Activated CD4-positive, CD25-positive, alpha-beta regulatory T cell (primary cell): ENCODE measurements around the gene PDE9A.
"Not testable (repeated sequence)": the region's sequence is repeated elsewhere in the genome, so short reads cannot be mapped to it uniquely, and the experiment has no call there.

ENCODE experiments used
- DNase-seq, 4 experiments: peaks; one replicate each; lab custom pipeline; 2025; lab: John Stamatoyannopoulos, UW

Gene PDE9A

DNA sequence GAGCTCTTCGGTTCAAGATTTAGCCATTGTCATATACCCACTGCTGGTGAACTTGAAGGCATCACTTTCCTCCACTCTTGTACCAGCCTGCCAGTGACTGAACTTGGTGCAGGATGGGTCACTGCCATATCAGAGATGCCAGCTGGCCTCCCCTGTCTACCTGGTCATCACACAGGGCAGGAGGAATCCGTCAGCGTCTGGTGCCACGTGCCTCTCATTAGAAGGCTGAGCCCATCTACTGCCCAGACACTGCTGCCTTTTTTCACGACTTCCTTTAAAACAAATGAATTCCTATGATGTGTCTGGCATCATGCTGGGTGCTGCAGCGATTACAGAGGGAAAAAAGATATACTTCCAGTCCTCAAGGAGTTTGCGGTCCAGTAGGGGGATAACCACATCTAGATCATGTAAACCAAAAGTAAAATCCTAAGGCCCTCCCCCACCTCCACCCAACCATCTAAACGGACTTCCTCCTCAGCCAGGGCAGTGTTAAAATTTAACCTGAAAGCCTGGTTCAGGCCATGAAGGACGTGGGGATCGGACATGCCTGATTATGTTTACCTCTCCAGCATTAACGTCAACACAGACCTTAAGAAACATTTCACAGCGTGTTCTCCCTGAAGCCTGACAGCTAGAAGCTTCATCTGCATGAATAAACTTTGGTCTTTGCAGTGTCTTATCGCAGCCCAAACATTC is 29.2 kb upstream of the PDE9A start:
- no peak for DNase-seq

DNA sequence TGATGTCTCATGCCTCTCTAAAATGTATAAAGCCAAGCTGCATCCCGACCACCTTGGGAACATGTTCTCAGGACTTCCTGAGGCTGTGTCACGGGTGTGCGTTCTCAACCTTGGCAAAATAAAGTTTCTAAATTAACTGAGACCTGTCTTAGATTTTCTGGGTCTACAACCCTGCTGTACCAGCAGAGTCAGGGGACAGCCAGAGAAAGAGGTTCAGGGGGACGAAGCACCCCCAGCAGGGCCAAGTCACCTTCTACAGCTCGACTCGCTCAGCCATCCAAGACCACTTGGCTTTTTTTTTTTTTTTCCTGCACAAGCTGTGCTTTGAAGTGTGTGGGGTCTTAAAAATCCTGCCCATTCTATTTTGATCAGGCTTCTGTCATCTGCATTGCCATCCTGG is 28.5 kb upstream of the PDE9A start:
- no peak for DNase-seq

- DNase-seq, result no peak
These were observed 27.2 kb upstream of the PDE9A start for GRCh38 chr21:42626171-42626570.

- no peak for DNase-seq
These were observed 25.7 kb upstream of the PDE9A start for GRCh38 chr21:42627527-42628289.

DNA sequence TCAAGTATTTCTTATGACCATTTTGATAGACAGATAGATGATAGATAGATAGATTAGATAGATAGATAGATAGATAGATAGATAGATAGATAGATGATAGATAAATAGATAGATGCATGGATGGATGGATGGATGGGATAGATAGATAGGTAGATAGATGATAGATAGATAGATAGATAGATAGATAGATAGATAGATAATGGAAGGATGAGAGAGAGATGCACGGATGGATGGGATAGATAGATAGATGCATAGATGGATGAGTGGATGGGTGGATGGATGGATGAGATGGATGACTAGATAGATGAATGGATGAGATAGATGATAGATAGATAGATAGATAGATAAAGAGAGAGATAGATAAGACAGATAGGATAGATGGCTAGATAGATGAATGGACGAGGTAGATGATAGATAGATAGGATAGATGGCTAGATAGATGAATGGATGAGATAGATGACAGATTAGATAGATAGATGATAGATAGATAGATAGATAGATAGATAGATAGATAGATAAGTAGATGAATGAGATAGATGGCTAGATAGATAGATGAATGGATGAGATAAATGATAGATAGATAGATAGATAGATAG is 24.9 kb upstream of the PDE9A start:
- not testable (repeated sequence) for DNase-seq

- DNase-seq, result no peak
These were observed 23.4 kb upstream of the PDE9A start for GRCh38 chr21:42629933-42630589.

DNA sequence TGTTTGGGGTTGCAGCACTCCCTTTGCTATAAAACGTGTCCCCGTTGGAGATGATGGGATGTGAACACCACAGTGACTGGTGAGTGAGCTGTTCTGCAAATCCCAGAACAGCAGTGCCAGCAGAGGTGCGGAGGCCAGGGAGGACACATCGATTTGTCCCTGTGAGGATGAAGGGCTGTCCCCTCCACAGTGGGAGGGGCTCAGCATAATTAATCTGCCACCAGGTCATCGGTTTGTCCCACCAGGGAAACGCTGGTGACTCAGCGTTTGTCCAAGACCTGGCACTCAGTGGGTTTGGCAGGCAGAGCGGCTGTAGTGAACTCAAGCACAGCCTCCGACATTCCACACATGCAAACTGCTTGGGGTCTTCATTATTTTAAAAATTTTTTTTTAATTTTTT is 22.8 kb upstream of the PDE9A start:
- no peak for DNase-seq

DNA sequence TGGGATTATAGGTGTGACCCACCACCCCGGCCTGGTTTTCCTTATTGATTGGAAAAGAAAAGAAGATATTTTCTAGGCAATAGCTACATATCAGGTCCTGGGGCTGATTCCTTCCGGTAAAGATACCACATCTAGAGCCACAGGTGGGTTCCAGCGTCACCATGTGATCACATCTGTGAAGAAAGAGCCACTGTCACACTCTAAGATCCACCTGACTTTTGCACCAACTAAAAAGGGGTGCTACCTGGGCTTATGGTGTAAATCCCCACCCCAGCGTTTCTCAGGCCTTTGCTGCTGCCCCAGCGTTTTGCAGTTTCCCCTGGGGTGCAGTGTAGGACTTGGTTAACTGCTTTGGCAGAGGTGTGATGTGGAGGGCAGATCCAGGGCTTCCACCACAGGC is 22.3 kb upstream of the PDE9A start:
- DNase-seq, result no peak

- no peak for DNase-seq
These were observed 21.1 kb upstream of the PDE9A start for GRCh38 chr21:42632336-42632751.

DNA sequence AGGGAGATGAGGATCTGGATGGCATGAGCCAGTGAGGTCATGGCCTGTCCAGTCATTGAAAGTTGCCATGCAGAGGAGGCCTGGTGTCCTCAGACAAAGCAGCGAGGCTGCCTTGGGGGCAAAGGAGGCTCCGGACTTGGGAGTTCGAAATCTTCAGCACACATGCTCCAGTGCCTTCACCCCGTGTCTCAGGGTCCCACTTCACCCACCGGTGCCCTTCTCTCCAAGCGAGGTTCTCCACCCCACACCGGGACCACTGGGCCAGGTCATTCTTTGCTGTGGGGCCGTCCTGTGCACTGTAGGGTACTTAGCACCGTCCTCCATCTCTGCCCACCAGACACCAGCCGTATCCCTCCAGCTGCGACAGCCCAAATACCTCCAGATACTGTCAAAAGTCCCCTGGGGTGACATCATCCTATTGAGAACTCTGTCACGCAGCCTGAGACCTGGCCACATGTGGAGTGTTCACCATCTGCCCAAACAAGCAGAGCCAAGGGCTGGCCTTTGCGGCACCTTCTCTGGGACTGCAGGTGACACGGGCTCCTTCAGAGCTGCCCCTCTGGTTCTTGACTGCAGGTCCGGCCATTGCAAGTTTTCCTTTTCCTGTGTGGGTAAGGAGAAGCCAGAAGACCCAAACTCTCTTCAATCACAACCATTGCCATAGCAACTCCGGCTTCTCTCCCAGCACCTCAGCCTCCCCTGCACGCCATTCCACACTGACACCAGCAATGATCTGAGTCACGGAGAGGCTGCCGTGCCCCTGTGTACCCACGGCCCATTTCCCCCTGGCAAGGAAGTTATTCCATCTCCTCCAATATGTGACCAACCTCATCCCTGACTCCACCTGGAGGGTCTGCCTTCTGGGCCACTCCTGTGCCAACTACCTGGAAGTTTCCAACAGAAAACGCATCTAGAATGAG is 20.4 kb upstream of the PDE9A start:
- DNase-seq, result no peak

GRCh38 chr21:42633858-42634257 is 19.6 kb upstream of the PDE9A start:
- DNase-seq, result no peak

DNA sequence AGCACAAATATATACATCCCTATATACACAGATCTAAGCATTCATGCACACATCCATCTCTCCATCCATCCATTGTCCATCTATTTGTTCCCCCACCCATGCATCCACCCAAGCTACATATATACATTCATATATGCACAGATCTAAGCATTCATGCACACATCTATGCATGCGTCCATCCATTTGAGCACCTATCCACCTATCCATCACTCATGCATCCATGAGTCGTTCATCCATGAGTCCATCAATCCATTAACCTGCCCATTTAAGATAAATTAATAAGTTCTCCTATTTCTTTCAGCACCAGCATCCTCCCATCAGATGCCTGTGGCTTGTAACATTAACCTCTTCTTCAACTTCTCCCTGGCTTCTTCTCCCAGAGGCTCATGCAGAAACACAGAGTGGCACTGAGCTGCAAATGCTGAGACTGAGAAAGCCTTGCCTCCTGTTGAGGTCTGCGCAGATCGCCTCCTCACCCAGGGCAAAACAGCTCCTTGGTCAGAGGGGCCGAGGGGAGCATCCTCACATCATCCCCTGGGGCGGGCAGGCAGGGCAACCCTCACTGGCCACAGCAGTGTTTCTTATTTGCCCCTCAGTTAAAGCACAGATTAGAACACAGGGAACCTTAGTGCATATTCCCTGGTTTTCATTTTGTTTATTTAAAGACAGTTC is 17.4 kb upstream of the PDE9A start:
- no peak for DNase-seq

- DNase-seq, result no peak
These were observed 16.7 kb upstream of the PDE9A start for GRCh38 chr21:42636520-42637266.

DNA sequence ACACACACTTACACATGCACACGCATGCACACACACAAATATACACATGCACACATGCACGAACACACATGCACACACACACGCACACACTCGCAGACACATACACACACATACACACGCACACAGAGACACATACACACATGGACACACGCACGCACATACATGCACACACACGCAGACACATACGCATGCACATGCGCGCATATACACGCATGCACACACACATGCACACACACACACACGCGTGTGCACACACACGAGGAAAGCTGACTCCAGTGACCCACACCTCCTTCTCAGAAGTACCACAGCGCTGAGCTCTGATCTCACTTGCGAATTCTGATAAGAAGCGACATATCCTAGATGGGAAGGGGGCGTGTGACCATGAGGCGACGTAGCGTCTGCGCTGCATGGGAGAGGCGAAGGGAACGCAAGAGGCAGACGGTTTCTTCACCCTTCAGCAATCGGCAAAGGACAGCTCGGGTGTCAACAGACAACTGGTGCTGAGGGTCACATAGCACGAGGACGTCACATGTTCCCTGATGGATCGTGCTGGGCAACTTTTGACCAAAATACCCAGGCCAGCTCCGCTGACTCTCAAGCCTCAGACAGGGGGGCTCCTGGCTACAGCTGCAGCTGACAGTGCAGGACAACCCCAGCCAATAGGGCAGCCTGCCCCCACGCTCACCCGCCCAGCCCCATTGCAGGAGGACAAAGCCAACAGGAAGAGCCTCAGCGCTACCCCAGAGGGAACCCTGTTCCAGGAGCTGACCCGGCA is 16.0 kb upstream of the PDE9A start:
- DNase-seq, result no peak

DNA sequence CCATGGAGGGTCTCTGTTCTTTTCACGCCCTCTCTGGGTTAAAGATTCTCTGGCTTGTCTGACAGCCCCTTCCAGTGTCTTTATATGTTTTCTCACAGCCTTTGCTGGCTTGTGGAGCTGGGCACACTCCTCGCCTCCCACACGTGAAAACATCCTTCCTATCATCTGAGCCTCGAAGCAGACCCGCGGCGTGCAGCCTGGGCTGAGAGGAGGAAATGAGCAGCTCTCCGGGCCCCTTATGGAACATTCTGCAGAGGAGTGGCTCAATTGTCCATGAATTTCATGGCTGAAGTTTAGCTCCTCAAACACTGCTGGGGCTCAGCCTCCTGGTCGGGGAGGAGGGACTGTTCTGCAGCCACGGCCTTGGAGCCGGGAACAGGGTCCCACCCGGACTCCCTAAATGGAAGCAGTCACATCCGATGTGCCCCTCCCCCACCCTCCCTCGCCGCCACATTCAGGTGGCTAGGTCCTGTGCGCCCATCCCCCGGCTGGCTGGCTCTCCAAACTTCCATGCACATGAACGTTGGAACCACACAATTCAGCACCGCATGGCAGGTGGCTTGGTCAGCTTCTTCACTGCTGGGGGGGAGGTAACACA is 15.1 kb upstream of the PDE9A start:
- no peak for DNase-seq

DNA sequence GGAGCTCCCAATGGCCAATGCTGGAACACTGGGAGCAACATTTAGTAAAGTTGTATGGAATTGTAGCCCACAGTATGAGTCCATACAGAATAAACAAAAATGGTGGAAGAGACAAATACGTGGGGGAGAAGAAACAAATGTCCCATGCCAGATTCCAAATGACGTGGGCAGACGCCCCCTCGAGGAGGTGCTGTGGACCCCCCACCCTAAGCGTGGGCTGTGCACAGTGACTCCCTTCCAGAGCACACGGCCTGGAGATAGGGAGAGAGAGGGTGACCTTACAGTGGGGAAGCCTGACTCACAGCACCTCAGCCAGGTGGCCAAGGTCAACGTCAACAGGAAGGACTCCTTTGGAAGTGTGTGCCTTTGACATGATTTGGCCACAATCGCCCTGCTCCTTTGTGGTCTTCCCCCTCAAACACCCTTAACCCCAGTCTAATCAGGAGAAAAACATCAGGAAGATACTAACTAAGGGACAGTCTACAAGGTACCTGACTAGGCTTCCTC is 13.7 kb upstream of the PDE9A start:
- DNase-seq, result no peak

- no peak for DNase-seq
These were observed 12.9 kb upstream of the PDE9A start for GRCh38 chr21:42640486-42640885.

DNA sequence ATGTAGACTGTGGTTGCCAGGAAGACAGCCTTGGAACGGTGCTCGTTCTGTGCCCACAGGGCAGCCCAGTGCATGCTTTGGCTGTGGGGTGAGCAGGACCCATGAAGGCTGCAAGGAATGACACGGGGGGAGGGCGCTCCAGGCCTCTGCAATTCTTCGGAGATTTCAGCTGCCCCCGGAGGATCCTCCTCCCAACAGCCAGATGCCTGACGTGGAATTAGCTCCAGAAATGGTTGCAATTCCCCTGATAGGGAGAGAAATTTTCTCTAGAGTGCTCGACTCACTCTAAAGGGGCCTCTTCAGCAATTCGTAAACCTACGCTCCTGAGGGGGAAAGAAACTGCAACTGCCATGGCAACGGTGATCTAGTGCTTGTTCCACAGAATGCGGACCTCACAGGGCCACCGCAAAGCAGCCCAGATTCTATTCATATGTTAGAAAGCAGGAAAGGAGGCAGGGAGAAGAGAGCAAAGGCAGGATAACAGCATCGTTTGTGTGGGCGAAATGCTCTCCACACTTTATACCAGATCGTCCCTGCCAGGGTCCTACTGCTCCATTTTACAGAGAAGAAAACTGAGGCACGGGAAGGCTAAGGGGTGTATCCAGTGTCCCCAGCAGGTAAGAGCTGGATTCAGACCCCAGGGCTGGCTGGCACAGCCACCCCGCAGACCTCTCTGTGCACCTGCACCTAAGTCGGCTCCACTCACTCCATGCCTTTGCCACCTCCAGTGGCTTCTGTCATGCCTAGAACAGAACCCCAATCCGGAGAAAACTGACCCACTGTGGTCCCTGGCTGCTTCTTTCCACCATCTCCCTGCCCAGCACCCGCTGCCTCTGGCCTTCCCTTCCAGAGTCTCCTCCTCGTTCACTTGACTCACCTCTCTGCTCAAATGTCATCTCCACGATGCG is 11.9 kb upstream of the PDE9A start:
- DNase-seq, result no peak
